ENCODE data around the gene SEMA3G. TPM values are rescaled to one million over a fixed set of nuclear protein-coding genes. Genes with fewer than 3 reads are reported as not detected.

SEMA3G gene
- total RNA-seq, 2 donors from 2014 or later, result 13.7 to 19.9 TPM

- no peak for DNase-seq
- no peak for ATAC-seq
- intact Hi-C loops (cut with DNase I), result no loop called here
Measured at GRCh38 chr3:52446042-52446441, 1.1 kb upstream of the SEMA3G start.

DNA sequence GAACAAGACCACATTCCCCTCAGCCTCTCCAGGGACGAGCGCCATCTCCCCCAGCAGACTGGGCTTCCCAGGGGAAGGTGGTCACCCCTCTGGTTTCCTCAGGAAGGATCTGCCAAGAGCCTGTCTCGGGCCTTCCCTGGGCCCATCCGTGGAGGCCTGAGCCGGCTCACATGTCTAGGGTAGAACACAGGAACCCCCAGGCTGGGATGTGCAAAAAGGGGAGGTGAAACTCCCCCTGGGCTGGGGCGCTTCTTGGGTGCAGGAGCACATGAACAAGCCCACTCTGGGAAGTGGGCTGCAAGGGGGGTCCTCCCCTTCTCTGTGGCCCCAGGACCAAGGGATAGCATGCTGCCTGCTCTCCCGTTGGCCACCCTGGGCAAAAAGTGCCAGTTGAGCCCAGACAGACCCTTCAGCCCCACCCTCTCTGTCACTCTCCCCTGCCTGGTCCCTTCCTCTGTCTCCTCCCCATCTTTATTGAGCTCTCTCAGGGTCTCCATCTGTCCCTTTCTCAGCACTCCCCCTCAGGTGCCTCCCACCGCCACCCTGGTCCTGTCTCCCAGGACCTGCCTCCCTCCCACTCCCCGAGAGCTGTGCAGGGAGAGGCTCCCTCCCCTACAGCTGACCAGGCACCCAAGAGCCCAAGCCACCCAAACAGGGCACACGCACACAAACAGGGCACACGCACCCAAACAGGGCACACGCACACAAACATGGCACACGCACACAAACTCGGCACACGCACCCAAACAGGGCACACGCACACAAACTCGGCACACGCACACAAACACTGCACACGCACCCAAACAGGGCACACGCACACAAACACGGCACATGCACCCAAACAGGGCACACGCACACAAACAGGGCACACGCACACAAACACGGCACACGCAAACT lies 864 bp downstream of the SEMA3G start:
- no peak for ATAC-seq
- DNase-seq, result no peak
- intact Hi-C loops (cut with DNase I), result no loop called here

DNA sequence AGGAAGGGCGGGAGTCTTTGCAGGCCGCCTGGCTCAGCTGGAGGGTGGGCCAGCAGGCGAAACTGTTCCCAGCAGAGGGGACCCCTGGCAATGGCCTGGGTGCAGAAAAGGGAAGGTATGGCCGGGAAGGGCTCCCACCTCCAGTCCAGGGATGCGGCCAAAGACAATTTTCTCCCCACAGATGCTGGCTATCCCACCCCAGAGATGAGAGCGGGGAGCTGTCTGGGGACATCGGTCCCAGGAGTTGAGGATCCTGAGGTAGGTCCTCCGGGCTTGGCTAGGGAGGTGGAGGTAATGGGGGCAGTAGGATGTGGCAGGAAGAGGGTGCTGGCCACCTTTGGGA lies 1.7 kb downstream of the SEMA3G start:
- DNase-seq, result no peak
- intact Hi-C loops (cut with DNase I), result no loop called here
- ATAC-seq, result no peak

GRCh38 chr3:52442409-52443267 lies 2.3 kb downstream of the SEMA3G start:
- intact Hi-C loops (cut with DNase I), result no loop called here
- no peak for DNase-seq
- no peak for ATAC-seq

DNA sequence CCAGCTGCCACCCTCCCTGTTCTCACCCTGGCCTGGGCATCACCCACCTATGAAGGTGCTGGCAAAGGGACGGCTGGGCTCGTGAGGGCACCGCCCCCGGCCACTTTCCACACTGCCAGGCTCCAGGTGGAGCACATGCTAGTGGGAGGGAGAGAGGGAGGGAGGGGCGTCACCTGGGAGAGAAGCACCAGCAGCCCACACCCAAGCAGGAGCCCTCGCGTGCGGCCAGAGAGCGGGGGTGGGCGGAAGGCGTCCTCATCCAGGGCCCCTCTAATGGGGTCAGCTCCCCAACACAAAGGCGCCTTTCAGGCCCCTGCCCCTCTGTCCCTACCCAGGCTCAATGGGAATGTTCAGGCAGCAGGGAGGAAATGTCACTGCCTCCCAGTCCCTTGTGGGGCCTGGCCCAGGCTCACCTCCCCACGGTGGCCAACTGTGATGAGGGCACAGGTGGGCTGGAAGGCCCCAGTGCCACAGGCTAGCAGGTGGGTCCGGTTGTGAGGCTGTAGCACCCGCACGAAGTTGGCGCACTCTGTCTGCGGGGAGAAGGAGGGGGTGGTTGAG lies 3.1 kb downstream of the SEMA3G start:
- intact Hi-C loops (cut with DNase I), result no loop called here
- no peak for ATAC-seq
- no peak for DNase-seq

GRCh38 chr3:52441091-52441771 lies 3.7 kb downstream of the SEMA3G start:
- no peak for ATAC-seq
- intact Hi-C loops (cut with DNase I), result no loop called here
- no peak for DNase-seq

DNA sequence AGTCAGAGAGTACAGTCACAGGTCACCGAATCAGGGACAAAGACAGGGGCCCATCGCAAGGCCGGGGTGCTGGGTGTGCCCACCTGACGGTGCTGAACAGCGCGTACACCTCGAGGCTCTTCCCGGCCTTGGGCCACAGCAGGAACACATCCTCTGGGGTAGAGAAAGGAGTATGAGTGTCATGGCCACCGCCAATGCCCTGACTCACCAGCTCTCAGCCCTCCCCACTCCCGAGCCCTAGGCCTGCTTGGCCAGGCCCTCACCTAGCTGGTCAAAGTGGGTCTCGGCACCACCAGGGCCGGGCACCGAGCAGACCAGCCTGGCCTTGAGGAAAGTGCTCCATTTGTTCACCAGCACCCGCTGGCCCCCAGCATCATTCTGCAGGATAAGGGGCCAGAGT lies 4.2 kb downstream of the SEMA3G start:
- intact Hi-C loops (cut with DNase I), result no loop called here
- DNase-seq (no peak), ATAC-seq (no peak)

DNA sequence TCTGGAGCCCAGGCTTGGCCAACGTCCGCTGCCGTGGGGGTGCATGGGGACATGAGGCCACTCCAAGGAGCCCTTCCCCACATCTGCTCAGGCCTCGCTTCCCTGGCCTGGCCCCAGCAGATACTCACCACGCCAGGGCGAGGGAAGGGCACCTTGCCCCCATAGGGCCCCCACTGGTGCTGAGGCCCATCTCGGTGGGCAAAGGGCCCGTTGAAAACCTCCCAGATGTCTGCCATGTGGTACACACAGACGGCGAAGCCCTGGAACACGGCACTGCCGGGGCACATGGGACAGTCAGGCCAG lies 4.7 kb downstream of the SEMA3G start:
- DNase-seq, result no peak
- intact Hi-C loops (cut with DNase I), result no loop called here
- no peak for ATAC-seq

GRCh38 chr3:52439426-52440248 lies 5.3 kb downstream of the SEMA3G start:
- ATAC-seq (no peak), DNase-seq (no peak)
- intact Hi-C loops (cut with DNase I), result no loop called here

DNA sequence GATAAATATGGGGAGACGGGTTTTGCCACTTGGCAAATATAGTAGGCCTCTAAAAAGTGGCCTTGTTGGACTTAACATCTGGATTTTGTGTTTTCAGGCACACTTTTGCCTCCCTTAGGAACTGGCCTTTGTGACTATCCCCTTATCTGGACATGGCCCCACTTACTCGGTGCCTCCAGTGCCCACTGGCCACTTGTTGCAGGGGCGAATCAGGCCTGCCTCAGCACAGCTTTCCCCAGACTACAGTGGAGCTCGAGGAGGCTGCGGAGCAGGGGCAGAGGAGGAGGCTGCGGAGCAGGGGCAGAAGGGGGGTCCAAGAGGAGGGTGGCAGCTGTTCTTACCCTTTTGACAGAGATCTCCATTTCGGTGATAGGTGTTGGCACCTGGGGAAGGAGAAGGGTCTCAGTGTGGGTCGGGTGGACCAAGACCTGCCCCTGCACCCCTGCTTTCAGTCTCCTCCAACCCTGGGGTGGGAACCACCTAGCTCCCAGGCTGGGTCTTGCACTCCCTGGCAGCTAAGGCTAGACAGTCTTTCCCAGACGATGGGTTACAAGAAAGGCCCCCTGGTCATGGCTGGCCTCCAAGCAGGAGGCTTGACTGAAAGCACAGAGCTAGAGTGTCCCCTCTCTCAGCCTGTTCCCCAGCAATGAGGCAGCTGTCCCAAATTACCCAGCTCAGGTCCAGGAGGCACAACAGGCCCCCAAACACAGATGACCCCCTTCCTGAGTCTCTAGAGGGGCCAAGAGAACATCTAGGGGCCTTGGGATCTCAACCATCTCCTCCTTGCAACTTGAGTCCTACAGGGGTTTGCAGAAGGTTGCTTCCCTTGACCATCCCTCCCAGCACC lies 6.1 kb downstream of the SEMA3G start:
- DNase-seq (no peak), ATAC-seq (no peak)
- intact Hi-C loops (cut with DNase I), result no loop called here

- no peak for ATAC-seq
- DNase-seq, result no peak
- intact Hi-C loops (cut with DNase I), result no loop called here
Measured at GRCh38 chr3:52438104-52438376, 6.9 kb downstream of the SEMA3G start.

DNA sequence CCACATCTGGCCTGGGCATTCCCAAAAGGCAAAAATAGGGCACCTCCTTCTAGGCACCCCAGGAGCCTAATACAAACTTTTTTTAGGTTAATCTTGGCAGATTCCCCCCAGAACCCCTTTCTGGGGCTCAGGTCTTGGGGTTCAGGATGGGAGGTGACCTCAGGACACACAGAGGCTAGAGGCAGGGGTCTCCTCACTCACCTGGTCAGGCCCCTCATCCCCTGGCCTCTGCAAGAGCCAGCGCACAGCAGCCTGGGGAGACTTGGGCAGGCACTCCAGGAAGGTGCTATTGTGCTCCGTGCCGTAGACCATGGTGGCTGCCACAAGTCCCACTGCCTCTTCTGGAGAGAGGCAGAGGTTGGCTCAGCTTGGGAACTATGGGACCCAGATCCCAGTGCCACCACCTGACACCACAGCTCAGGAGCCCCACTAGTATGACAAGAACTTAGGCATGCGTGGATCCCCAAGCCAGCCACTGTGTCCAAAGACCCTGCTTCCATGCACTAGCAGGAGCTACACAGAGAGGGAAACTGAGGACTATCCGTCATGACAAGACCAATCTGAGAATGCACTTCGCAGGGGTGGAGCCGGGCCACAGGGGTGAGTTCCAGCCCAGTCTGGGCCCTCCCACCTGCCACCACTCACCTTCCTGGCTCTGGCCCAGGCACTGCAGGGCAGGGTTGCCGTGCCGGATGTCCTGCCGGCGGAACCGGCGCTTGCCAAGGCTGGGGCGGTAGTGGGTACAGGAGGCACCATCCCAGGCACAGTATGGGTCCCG lies 7.4 kb downstream of the SEMA3G start:
- DNase-seq (no peak), ATAC-seq (no peak)
- intact Hi-C loops (cut with DNase I), result no loop called here

DNA sequence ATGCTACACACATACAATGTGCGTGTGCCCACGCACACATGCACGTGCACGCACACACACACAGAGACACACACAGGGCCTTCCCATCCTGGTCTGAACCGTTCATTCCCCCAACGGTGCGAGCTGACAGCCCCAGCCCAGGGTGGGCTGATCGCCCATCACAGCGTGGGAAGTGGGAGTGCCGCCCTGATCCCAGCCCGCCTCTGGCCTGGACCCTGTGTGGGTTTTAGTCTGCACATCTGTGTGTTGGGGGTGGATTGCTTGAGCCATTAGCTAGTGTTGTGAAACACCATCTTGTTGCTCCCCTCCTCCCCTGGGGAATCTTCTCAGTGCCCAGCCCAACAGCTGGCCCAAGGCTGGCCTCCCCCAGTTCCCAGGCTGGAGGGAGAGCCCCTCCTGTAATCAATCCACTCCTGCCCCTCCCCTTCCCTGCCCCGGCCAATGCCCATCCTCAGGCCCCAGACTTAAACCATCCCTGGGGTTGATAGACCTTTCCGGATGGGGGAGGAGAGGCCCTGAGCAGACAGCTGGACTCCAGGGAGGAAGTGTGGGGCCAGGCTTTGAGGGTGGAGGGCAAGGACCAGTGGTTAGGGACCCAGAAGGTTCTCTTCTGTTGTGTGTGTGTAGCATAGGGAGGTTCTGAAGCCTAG lies 8.3 kb downstream of the SEMA3G start:
- ATAC-seq, result peak; percentile 22 to 48
- intact Hi-C loops (cut with DNase I), result no loop called here
- DNase-seq, result peak; percentile 53

- DNase-seq, result no peak
- intact Hi-C loops (cut with DNase I), result no loop called here
- peak in 1 of 2 donors; percentile 24 for ATAC-seq
Measured at GRCh38 chr3:52435246-52436101, 9.4 kb downstream of the SEMA3G start.

GRCh38 chr3:52434491-52435115 lies 10.3 kb downstream of the SEMA3G start:
- no peak for DNase-seq
- intact Hi-C loops (cut with DNase I), result no loop called here
- ATAC-seq, result no peak

GRCh38 chr3:52433996-52434479 lies 10.9 kb downstream of the SEMA3G start:
- intact Hi-C loops (cut with DNase I), result no loop called here
- ATAC-seq (no peak), DNase-seq (no peak)

All from left cardiac atrium (tissue), 4 donors.